Mesenchymal stem cell (in vitro differentiated cells and primary cell): Measurements from ENCODE around the gene SOCS6.

ENCODE experiments used
- DNase-seq: peaks from one replicate; pipeline ENCODE4 v3.0.0-alpha.2; 2013
- H2AFZ ChIP-seq: one replicate; pipeline ENCODE4 v1.6.1; 2013; ENCODE audit warnings: low read depth, mild to moderate bottlenecking, control low read depth, inconsistent platforms, low read length, moderate library complexity
- H2AK5ac ChIP-seq: 2 replicates; pipeline ENCODE4 v1.6.1; 2013; ENCODE audit warnings: low read length, moderate library complexity, mild to moderate bottlenecking, inconsistent platforms; ENCODE audit not compliant: severe bottlenecking
- H2BK120ac ChIP-seq: one replicate; pipeline ENCODE4 v1.6.1; 2013; ENCODE audit warnings: low read depth, mild to moderate bottlenecking, inconsistent platforms, low read length, moderate library complexity
- H2BK12ac ChIP-seq, 2 experiments: one replicate each; pipeline ENCODE4 v1.6.1; 2013; ENCODE audit warnings: inconsistent platforms in 2 of 2, low read length in 2 of 2, mild to moderate bottlenecking in 2 of 2, moderate library complexity in 2 of 2, control low read depth in 1 of 2
- H2BK15ac ChIP-seq: one replicate; pipeline ENCODE4 v1.6.1; 2013; ENCODE audit warnings: mild to moderate bottlenecking, low read depth, inconsistent platforms; ENCODE audit not compliant: poor library complexity, severe bottlenecking
- H2BK5ac ChIP-seq: 2 replicates; pipeline ENCODE4 v1.6.1; 2013; ENCODE audit warnings: low read depth, mild to moderate bottlenecking, low read length, control low read depth, inconsistent platforms; ENCODE audit not compliant: poor library complexity, severe bottlenecking
- H3K14ac ChIP-seq, 2 experiments: one replicate each; pipeline ENCODE4 v1.6.1; 2013; ENCODE audit warnings: inconsistent platforms in 2 of 2, low read length in 2 of 2, control low read depth in 1 of 2, mild to moderate bottlenecking in 1 of 2, moderate library complexity in 1 of 2
- H3K18ac ChIP-seq, 2 experiments: one replicate each; pipeline ENCODE4 v1.6.1; 2013; ENCODE audit warnings: inconsistent platforms in 2 of 2, low read length in 2 of 2, control low read depth in 1 of 2, low read depth in 1 of 2, mild to moderate bottlenecking in 1 of 2
- H3K23ac ChIP-seq, 2 experiments: one replicate each; pipeline ENCODE4 v1.6.1; 2013; ENCODE audit warnings: inconsistent platforms in 2 of 2, low read length in 2 of 2, mild to moderate bottlenecking in 2 of 2, moderate library complexity in 2 of 2, control low read depth in 1 of 2
- H3K27ac ChIP-seq: 2 replicates; pipeline ENCODE4 v1.5.1; 2013; ENCODE audit warnings: mild to moderate bottlenecking, moderate library complexity, low read length, control low read depth, inconsistent platforms; ENCODE audit not compliant: poor library complexity, severe bottlenecking
- H3K27me3 ChIP-seq, 2 experiments: 2 replicates each; pipeline versions ENCODE4 v1.6.1 to v1.7.0; 2013; ENCODE audit warnings: low read length in 2 of 2, mild to moderate bottlenecking in 2 of 2, moderate library complexity in 2 of 2, control low read depth in 1 of 2, inconsistent platforms in 1 of 2; ENCODE audit not compliant: control insufficient read depth in 1 of 2, insufficient read depth in 1 of 2
- H3K36me3 ChIP-seq, 2 experiments: 2 replicates each; pipeline versions ENCODE4 v1.6.1 to v1.7.0; 2013; ENCODE audit warnings: low read length in 2 of 2, control low read depth in 1 of 2, inconsistent platforms in 1 of 2, low read depth in 1 of 2, mild to moderate bottlenecking in 1 of 2; ENCODE audit not compliant: insufficient read depth in 2 of 2, control insufficient read depth in 1 of 2
- H3K4ac ChIP-seq, 2 experiments: one replicate each; pipeline ENCODE4 v1.6.1; 2013; ENCODE audit warnings: inconsistent platforms in 2 of 2, low read length in 2 of 2, mild to moderate bottlenecking in 2 of 2, moderate library complexity in 2 of 2, control low read depth in 1 of 2, low read depth in 1 of 2
- H3K4me1 ChIP-seq: 2 replicates; pipeline ENCODE4 v1.6.1; 2013; ENCODE audit warnings: low read depth, low read length, control low read depth; ENCODE audit not compliant: control insufficient read depth, insufficient read depth
- H3K4me2 ChIP-seq: 2 replicates; pipeline ENCODE4 v1.6.1; 2013; ENCODE audit warnings: low read length, mild to moderate bottlenecking, inconsistent platforms; ENCODE audit not compliant: poor library complexity, severe bottlenecking
- H3K4me3 ChIP-seq, 2 experiments: 2 replicates each; pipeline versions ENCODE4 v1.5.1 to v1.7.0; 2013; ENCODE audit warnings: low read length in 2 of 2, mild to moderate bottlenecking in 2 of 2, control low read depth in 1 of 2, low read depth in 1 of 2; ENCODE audit not compliant: insufficient read depth in 1 of 2
- H3K79me1 ChIP-seq: replicated peaks from 2 replicates; pipeline ENCODE4 v1.6.1; 2013; ENCODE audit warnings: mild to moderate bottlenecking, control low read depth, low read length, inconsistent platforms; ENCODE audit not compliant: poor library complexity, severe bottlenecking
- H3K9ac ChIP-seq: 2 replicates; pipeline ENCODE4 v1.7.0; 2013; ENCODE audit warnings: mild to moderate bottlenecking, low read length, moderate library complexity
- H3K9me3 ChIP-seq: 2 replicates; pipeline ENCODE4 v1.7.0; 2013; ENCODE audit warnings: mild to moderate bottlenecking, low read length; ENCODE audit not compliant: control insufficient read depth
- H4K8ac ChIP-seq: one replicate; pipeline ENCODE4 v1.6.1; 2013; ENCODE audit warnings: inconsistent platforms, mild to moderate bottlenecking, low read length, moderate library complexity
- H4K91ac ChIP-seq: one replicate; pipeline ENCODE4 v1.6.1; 2013; ENCODE audit warnings: mild to moderate bottlenecking, low read length, inconsistent platforms
- whole genome bisulfite sequencing: methylation state at CpG from one replicate; pipeline ENCODE4 v1.1.7; 2013; ENCODE audit warnings: mixed read lengths; 5-methylcytosine and 5-hydroxymethylcytosine counted together

The SOCS6 gene

GRCh38 chr18:70371908-70372307 is 83.1 kb downstream of the SOCS6 start:
- Histone ChIP-seq H4K8ac (no peak overlapping the region), H2AK5ac (no peak overlapping the region), H2BK12ac (no peak overlapping the region), H3K14ac (no peak overlapping the region), H3K27ac (no peak overlapping the region), H4K91ac (no peak overlapping the region), H3K36me3 (no peaks in the 10 kb centered on the region), H3K4me3 (no peak overlapping the region), H3K18ac (peak overlapping the region in 1 of 2 experiments; percentile 48), H2BK5ac (no peak overlapping the region), H3K4me1 (no peaks in the 10 kb centered on the region), H3K4ac (no peak overlapping the region), H3K4me2 (no peak overlapping the region), H3K27me3 (no peaks in the 10 kb centered on the region), H3K9me3 (no peaks in the 10 kb centered on the region), H3K9ac (peak overlapping the region; percentile 59), H3K23ac (no peak overlapping the region), H3K79me1 (no peaks in the 10 kb centered on the region), H2AFZ (no peak overlapping the region), H2BK120ac (no peak overlapping the region), H2BK15ac (no peak overlapping the region)
- 90% methylated on average over 2 of the region's 2 CpGs for WGBS
- DNase-seq, result no peak

GRCh38 chr18:70372450-70373041 is 83.7 kb downstream of the SOCS6 start:
- H3K27ac ChIP-seq, result no peak overlapping the region
- no peak overlapping the region for H3K18ac ChIP-seq
- DNase-seq, result no peak
- H2AK5ac ChIP-seq, result no peak overlapping the region
- H2BK5ac ChIP-seq, result no peak overlapping the region
- WGBS, result 95% methylated on average over 2 of the region's 2 CpGs
- peak overlapping the region in 1 of 2 experiments; percentile 15 for H3K4me3 ChIP-seq
- H3K14ac ChIP-seq, result no peak overlapping the region
- H4K8ac ChIP-seq, result no peak overlapping the region
- no peak overlapping the region for H4K91ac ChIP-seq
- no peaks in the 10 kb centered on the region for H3K27me3 ChIP-seq
- no peak overlapping the region for H2BK15ac ChIP-seq
- H3K4ac ChIP-seq, result no peak overlapping the region
- H2BK12ac ChIP-seq, result no peak overlapping the region
- no peaks in the 10 kb centered on the region for H3K36me3 ChIP-seq
- peak overlapping the region; percentile 35 for H3K4me2 ChIP-seq
- H3K23ac ChIP-seq, result no peak overlapping the region
- H3K4me1 ChIP-seq, result peaks cover 4% of the 10 kb centered on the region
- H2BK120ac ChIP-seq, result no peak overlapping the region
- peak overlapping the region; percentile 59 for H3K9ac ChIP-seq
- H2AFZ ChIP-seq, result no peak overlapping the region
- no peaks in the 10 kb centered on the region for H3K79me1 ChIP-seq
- H3K9me3 ChIP-seq, result no peaks in the 10 kb centered on the region

- no peaks in the 10 kb centered on the region for H3K36me3 ChIP-seq
- peaks cover 4% of the 10 kb centered on the region for H3K4me1 ChIP-seq
- no peak overlapping the region for H2AK5ac ChIP-seq
- peak overlapping the region in 1 of 2 experiments; percentile 31 for H2BK12ac ChIP-seq
- 11% methylated on average over 4 of the region's 5 CpGs for WGBS
- H3K4me2 ChIP-seq, result peak overlapping the region; percentile 35
- H2BK120ac ChIP-seq, result no peak overlapping the region
- no peak overlapping the region for H3K23ac ChIP-seq
- H3K14ac ChIP-seq, result no peak overlapping the region
- peak overlapping the region; percentile 48 for H2AFZ ChIP-seq
- H3K9me3 ChIP-seq, result no peaks in the 10 kb centered on the region
- H4K91ac ChIP-seq, result no peak overlapping the region
- H3K18ac ChIP-seq, result peak overlapping the region in 1 of 2 experiments; percentile 8
- H4K8ac ChIP-seq, result no peak overlapping the region
- no peak overlapping the region for H3K27ac ChIP-seq
- DNase-seq, result peak; percentile 91
- no peak overlapping the region for H2BK15ac ChIP-seq
- no peak overlapping the region for H3K4me3 ChIP-seq
- H2BK5ac ChIP-seq, result no peak overlapping the region
- H3K9ac ChIP-seq, result peak overlapping the region; percentile 25
- H3K79me1 ChIP-seq, result no peaks in the 10 kb centered on the region
- H3K4ac ChIP-seq, result no peak overlapping the region
- no peaks in the 10 kb centered on the region for H3K27me3 ChIP-seq
Measured at GRCh38 chr18:70373042-70373519, 84.2 kb downstream of the SOCS6 start.

- Histone ChIP-seq H2BK12ac (peak overlapping the region; percentile 19 to 42), H3K4me3 (no peak overlapping the region), H3K27ac (no peak overlapping the region), H4K91ac (no peak overlapping the region), H2AK5ac (no peak overlapping the region), H3K18ac (no peak overlapping the region), H2BK120ac (no peak overlapping the region), H3K27me3 (no peaks in the 10 kb centered on the region), H3K4me1 (peaks cover 4% of the 10 kb centered on the region), H3K14ac (no peak overlapping the region), H3K36me3 (no peaks in the 10 kb centered on the region), H2BK15ac (no peak overlapping the region), H3K4ac (no peak overlapping the region), H2BK5ac (no peak overlapping the region), H3K79me1 (no peaks in the 10 kb centered on the region), H4K8ac (no peak overlapping the region), H3K4me2 (no peak overlapping the region), H3K9me3 (no peaks in the 10 kb centered on the region), H3K9ac (no peak overlapping the region), H3K23ac (no peak overlapping the region), H2AFZ (no peak overlapping the region)
- WGBS, result 94% methylated on average over 2 of the region's 2 CpGs
- no peak for DNase-seq
Measured at GRCh38 chr18:70374154-70374553, 85.3 kb downstream of the SOCS6 start.
